GM21723 (cell line): ENCODE data around the gene PIK3IP1.

Source experiments
- ATAC-seq: cut with Tn5 transposase; IDR thresholded peaks from one replicate; pipeline ENCODE4 v1.9.1; 2021; ENCODE audit warnings: mild to moderate bottlenecking, moderate library complexity; ENCODE audit not compliant: unreplicated experiment

Gene PIK3IP1

DNA sequence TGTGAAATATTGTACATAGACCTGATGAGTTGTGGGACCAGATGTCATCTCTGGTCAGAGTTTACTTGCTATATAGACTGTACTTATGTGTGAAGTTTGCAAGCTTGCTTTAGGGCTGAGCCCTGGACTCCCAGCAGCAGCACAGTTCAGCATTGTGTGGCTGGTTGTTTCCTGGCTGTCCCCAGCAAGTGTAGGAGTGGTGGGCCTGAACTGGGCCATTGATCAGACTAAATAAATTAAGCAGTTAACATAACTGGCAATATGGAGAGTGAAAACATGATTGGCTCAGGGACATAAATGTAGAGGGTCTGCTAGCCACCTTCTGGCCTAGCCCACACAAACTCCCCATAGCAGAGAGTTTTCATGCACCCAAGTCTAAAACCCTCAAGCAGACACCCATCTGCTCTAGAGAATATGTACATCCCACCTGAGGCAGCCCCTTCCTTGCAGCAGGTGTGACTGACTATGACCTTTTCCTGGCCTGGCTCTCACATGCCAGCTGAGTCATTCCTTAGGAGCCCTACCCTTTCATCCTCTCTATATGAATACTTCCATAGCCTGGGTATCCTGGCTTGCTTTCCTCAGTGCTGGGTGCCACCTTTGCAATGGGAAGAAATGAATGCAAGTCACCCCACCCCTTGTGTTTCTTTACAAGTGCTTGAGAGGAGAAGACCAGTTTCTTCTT lies 12.3 kb downstream of the PIK3IP1 start:
- no peak for ATAC-seq

DNA sequence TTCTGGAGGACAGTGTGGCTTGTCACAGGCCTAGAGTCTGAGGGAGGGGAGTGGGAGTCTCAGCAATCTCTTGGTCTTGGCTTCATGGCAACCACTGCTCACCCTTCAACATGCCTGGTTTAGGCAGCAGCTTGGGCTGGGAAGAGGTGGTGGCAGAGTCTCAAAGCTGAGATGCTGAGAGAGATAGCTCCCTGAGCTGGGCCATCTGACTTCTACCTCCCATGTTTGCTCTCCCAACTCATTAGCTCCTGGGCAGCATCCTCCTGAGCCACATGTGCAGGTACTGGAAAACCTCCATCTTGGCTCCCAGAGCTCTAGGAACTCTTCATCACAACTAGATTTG lies 13.0 kb downstream of the PIK3IP1 start:
- no peak for ATAC-seq

DNA sequence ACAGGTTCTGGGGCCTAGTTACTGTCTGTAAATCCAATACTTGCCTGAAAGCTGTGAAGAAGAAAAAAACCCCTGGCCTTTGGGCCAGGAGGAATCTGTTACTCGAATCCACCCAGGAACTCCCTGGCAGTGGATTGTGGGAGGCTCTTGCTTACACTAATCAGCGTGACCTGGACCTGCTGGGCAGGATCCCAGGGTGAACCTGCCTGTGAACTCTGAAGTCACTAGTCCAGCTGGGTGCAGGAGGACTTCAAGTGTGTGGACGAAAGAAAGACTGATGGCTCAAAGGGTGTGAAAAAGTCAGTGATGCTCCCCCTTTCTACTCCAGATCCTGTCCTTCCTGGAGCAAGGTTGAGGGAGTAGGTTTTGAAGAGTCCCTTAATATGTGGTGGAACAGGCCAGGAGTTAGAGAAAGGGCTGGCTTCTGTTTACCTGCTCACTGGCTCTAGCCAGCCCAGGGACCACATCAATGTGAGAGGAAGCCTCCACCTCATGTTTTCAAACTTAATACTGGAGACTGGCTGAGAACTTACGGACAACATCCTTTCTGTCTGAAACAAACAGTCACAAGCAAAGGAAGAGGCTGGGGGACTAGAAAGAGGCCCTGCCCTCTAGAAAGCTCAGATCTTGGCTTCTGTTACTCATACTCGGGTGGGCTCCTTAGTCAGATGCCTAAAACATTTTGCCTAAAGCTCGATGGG lies 13.5 kb downstream of the PIK3IP1 start:
- ATAC-seq = no peak

DNA sequence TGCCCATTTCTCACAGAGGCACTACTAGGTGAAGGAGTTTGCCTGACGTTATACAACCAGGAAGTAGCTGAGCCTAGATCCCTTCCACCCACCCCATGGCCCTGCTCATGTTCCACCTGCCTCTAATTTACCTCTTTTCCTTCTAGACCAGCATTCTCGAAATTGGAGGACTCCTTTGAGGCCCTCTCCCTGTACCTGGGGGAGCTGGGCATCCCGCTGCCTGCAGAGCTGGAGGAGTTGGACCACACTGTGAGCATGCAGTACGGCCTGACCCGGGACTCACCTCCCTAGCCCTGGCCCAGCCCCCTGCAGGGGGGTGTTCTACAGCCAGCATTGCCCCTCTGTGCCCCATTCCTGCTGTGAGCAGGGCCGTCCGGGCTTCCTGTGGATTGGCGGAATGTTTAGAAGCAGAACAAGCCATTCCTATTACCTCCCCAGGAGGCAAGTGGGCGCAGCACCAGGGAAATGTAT lies 14.1 kb downstream of the PIK3IP1 start:
- no peak for ATAC-seq

DNA sequence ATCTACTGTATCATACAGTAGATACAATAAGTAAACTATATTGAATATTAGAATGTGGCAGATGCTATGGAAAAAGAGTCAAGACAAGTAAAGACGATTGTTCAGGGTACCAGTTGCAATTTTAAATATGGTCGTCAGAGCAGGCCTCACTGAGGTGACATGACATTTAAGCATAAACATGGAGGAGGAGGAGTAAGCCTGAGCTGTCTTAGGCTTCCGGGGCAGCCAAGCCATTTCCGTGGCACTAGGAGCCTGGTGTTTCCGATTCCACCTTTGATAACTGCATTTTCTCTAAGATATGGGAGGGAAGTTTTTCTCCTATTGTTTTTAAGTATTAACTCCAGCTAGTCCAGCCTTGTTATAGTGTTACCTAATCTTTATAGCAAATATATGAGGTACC lies 14.5 kb downstream of the PIK3IP1 start:
- no peak for ATAC-seq

DNA sequence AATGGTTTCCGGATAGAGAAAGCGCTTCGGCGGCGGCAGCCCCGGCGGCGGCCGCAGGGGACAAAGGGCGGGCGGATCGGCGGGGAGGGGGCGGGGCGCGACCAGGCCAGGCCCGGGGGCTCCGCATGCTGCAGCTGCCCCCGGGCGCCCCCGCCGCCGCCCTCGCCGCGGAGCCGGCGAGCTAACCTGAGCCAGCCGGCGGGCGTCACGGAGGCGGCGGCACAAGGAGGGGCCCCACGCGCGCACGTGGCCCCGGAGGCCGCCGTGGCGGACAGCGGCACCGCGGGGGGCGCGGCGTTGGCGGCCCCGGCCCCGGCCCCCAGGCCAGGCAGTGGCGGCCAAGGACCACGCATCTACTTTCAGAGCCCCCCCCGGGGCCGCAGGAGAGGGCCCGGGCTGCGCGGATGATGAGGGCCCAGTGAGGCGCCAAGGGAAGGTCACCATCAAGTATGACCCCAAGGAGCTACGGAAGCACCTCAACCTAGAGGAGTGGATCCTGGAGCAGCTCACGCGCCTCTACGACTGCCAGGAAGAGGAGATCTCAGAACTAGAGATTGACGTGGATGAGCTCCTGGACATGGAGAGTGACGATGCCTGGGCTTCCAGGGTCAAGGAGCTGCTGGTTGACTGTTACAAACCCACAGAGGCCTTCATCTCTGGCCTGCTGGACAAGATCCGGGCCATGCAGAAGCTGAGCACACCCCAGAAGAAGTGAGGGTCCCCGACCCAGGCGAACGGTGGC lies 15.7 kb downstream of the PIK3IP1 start:
- ATAC-seq = no peak

DNA sequence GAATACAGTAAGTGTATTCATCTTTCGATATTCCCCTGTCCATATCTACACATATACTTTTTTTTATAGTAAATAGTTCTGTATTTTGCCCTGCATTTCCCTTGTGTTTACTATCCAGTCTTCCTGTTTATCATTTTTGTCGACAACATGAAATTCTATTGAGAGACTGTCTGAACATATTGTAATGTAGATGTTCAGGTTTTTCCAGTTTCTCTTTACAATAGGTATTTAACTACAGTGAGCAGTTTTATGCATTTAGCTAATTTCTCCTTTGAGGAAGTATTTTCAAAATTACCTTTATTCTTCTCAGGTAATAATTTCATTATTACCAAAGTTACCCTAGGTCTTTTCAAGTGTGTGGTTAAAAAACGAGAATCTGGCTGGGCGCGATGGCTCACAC lies 16.7 kb downstream of the PIK3IP1 start:
- no peak for ATAC-seq

DNA sequence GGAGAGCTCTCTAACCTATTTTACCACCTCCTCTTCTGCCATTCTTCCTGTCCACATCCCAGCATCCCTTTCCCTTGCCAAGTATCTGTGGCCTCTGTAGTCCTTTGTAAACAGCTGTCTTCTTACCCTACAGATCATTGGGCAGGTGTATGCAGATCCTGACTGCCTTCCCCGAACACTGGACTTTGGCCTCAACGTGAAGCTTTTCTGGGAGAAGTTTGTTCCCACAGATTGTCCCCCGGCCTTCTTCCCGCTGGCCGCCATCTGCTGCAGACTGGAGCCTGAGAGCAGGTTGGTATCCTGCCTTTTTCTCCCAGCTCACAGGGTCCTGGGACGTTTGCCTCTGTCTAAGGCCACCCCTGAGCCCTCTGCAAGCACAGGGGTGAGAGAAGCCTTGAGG lies 17.3 kb downstream of the PIK3IP1 start:
- ATAC-seq = no peak

DNA sequence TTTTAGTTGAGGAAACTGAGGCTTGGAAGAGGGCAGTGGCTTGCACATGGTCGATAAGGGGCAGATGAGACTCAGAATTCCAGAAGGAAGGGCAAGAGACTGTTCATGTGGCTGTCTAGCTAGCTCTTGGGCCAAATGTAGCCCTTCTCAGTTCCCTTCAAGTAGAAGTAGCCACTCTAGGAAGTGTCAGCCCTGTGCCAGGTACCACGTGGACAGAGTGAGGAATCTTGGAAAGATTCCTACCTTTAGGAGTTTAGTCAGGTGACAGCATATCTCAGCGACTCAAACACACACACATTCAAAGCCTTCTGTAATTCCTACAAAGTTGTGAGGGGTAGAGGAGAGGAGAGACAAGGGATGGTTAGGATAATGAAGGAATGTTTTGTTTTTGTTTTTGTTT lies 18.3 kb downstream of the PIK3IP1 start:
- no peak for ATAC-seq

DNA sequence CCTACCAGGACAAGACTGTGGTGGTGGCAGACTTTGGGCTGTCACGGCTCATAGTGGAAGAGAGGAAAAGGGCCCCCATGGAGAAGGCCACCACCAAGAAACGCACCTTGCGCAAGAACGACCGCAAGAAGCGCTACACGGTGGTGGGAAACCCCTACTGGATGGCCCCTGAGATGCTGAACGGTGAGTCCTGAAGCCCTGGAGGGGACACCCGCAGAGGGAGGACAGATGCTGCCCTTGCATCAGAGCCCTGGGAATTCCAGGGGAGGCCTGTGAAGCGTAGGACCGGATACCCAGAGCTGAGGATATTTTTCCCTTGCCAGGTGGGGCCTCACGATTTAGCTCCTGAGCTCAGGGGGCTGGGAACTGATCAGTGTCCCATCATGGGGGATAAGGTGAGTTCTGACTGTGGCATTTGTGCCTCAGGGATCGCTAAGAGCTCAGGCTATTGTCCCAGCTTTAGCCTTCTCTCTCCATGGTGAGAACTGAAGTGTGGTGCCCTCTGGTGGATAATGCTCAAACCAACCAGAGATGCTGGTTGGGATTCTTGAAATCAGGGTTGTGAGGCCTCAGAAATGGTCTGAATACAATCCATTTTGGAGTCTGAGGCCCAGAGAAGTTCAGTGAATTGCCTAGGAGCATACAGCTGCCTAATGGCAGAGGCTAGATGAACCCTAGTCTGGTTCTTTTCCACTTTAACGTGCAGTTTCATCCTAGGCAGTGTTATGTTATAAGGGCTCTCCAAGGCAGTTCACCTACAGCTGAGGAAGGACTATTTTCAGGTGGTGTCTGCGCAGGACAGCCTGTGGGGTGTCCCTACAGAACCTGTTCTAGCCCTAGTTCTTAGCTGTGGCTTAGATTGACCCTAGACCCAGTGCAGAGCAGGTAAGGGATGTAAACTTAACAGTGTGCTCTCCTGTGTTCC lies 19.5 kb downstream of the PIK3IP1 start:
- ATAC-seq = no peak

DNA sequence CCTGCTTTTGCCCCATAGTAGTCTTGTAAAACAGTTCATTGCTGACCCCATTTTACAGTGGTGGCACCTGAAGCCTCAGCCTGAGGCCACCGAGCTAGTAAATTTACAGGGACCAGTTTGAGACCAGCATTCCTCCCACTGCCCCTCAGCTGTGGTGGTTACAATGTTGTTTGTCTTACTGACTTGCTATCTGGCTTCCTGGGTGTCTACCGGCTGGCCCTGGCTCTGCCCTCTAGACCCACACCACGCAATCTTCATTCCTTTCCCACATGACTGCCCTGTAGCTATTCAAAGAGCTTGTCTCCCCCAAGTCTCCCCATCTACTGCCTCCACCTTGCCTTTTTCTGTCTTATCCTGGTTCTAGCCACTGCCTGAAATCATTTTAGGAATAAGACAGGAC lies 20.8 kb downstream of the PIK3IP1 start:
- ATAC-seq = no peak

DNA sequence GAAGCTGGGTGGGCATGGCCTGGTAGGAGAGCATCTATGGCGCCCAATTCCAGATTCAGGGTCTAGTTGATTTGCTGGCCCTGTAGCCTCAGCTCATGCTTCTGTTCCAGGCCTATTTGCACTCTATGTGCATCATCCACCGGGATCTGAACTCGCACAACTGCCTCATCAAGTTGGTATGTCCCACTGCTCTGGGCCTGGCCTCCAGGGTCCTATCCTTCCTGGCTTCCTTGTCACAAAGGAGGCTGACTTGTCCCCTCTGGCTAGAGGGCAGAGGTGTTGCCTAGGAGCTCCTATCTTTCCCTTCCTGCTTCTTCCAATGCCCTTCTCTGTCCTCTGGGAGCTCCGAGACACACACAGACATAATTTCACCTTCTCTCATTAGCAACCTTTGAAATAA lies 21.3 kb downstream of the PIK3IP1 start:
- ATAC-seq = no peak

DNA sequence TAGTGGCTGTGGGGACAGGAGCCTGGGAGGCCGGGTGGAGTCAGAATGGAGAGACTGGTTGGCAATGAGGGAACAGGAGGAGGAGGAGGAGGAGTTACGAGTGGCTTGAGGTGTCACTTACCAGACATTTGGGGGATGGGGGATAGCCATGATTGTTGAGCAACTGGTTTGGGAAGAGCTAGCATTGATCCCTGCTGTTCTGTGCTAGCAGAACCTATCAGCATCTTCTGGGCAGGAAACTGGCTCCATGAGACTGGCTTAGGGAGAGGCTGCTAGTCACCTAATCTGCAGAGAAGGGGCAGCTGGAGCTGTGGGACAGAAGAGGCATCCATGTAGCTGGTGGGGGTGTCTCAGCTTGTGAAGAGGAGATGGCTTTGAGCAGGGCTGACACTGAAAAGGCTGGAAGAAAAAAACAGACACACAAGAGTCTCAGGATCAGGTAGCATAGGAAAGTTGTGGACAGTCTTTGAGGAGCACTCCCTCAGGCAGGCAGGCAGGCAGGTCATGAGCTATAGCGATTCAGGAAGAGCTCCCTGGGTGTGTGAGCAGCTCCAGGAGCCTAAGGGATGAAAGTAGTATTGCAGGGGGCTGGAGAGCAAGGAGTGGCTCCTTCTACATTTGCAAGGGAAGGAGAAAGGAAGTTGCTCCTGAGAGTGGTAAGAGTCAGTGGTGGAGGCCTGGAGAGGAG lies 22.3 kb downstream of the PIK3IP1 start:
- ATAC-seq = no peak

DNA sequence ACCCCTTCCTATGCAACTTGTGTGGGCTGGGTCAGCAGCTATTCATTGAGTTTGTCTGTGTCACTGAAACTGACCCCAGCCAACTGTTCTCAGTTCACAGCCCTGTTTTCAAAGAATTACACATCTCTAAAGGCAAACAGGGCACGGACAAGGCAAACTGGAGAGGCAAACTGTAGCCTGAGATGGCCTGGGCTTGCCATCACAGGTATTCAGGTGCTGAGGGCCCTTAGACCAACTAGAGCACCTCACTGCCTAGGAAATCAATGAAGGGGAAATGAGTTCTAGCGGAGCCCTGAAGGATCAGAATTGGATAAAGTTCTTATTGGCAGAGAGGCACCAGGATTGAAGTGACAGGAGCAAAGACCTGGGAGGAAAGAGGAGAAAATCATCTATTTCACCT lies 24.0 kb downstream of the PIK3IP1 start:
- ATAC-seq = no peak

DNA sequence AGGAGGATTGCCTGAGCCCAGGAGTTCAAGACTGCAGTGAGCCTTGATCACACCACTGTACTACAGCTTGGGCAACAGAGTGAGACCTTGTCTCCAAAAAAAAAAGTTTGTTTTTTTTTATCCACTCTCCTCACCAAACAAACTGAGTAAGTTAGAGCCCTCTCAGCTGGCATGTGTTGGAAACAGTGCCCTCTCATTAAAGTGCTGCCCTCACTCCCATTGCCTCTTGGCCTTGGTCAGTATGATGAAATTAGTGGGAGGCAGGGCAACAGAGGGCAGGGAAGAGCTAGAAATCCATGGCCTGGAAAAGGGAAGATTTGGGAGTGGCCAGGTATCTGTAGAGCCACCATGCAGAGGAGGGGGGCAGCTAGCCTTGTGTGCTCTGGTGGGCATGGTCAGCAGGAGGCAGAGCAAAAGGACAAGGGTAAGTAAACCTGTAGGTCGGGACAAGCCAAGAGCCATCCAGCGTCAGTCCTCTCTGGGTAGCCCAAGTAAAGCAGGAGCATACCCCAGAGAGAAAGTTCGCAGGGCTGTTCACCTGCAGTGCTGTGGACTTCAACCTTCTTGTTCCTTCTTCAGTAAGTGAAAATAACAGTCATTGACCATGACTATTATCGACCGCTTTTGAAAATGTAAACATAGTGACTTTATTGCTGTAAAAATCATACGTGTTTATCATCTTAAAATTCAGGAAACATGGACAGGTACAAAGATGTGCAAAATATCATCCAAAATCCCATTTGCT lies 28.2 kb downstream of the PIK3IP1 start:
- ATAC-seq = no peak

DNA sequence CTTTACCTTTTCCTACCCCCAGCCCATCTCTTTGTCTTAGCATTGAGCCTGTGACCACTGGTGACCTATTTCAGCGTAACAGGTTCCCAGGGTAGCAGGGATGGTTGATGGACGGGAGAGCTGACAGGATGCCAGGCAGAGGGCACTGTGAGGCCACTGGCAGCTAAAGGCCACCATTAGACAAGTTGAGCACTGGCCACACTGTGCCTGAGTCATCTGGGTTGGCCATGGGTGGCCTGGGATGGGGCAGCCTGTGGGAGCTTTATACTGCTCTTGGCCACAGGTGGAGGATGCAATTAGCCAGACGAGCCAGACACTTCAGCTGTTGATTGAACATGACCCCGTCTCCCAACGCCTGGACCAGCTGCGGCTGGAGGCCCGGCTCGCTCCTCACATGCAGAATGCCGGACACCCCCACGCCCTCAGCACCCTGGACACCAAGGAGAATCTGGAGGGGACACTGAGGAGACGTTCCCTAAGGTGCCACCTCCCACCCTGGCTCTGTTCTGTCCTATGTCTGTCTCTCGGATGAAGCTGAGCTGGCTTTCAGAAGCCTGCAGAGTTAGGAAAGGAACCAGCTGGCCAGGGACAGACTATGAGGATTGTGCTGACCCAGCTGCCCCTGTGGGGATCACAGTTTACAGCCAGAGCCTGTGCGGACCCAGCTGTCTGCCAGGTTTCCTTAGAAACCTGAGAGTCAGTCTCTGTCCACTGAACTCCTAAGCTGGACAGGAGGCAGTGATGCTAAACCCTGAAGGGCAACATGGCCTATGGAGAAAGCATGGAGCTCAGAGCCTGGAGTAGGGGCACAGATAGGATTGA lies 29.8 kb downstream of the PIK3IP1 start:
- no peak for ATAC-seq

DNA sequence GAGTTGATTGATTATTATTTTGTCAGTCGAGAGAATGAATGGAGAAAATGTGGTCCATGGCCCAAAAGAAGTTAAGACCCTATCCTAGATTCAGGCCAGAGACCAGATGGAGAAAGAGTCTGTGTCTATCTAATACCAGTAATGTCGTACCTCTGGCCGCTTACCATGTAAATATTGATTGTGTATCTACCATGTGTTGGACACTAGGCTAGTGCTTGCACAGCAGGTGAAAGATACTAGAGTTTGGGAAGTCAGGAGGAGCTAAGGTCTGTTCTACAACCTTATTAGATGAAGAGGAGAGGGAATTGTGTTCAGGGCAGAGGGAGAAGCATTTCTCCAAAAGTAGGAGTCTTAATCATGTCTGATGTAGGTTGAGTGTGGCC lies 31.8 kb downstream of the PIK3IP1 start:
- ATAC-seq = no peak

DNA sequence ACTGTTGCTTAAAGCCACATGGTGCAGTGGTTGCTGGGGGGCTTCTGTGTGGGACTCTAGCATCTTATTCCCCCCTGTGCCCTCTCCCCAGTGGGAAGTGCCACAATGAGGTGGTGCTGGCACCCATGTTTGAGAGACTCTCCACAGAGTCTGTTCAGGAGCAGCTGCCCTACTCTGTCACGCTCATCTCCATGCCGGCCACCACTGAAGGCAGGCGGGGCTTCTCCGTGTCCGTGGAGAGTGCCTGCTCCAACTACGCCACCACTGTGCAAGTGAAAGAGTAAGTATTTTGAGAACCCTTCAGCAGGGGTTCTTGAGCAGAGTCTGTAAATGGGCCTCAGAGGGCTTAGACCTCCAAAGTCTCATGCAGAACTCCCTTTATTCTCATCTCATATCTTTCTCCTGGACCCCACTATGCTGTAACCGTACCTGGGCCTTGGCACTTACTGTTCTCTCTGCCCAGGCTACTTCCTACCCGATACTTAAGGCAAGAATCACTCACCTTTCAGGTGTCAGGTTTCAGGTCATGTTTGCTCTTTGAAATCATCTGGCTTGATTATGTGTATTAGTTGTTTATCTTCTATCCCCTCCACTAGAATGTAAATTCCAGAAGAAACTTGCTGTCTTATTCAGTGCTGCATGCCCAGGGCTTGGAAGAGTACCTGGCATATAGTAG lies 32.4 kb downstream of the PIK3IP1 start:
- ATAC-seq = no peak
